Activated T-cell treated with anti-CD3 and anti-CD28 coated beads for 4 hours (primary cell): Measurements from ENCODE around the gene GOLGA3.

Source experiments
- DNase-seq: peaks from one replicate; pipeline ENCODE4 v3.0.0-alpha.2; 2020

Gene GOLGA3

GRCh38 chr12:132747896-132748295 is 80.8 kb downstream of the GOLGA3 start:
- no peak for DNase-seq

- no peak for DNase-seq
Observed at GRCh38 chr12:132747395-132747794, 81.3 kb downstream of the GOLGA3 start.

- DNase-seq: no peak
Observed at GRCh38 chr12:132746613-132747012, 82.1 kb downstream of the GOLGA3 start.

- DNase-seq: no peak
Observed at GRCh38 chr12:132743831-132744230, 84.8 kb downstream of the GOLGA3 start.

- no peak for DNase-seq
Observed at GRCh38 chr12:132741620-132742019, 87.0 kb downstream of the GOLGA3 start.

GRCh38 chr12:132740652-132741051 is 88.0 kb downstream of the GOLGA3 start:
- no peak for DNase-seq

GRCh38 chr12:132740313-132740646 is 88.4 kb downstream of the GOLGA3 start:
- no peak for DNase-seq

GRCh38 chr12:132739600-132740312 is 88.9 kb downstream of the GOLGA3 start:
- no peak for DNase-seq

- DNase-seq: no peak
Observed at GRCh38 chr12:132736913-132737312, 91.8 kb downstream of the GOLGA3 start.

GRCh38 chr12:132736378-132736777 is 92.3 kb downstream of the GOLGA3 start:
- no peak for DNase-seq

GRCh38 chr12:132735496-132735895 is 93.2 kb downstream of the GOLGA3 start:
- DNase-seq: no peak

- DNase-seq: no peak
Observed at GRCh38 chr12:132734206-132734605, 94.5 kb downstream of the GOLGA3 start.

- no peak for DNase-seq
Observed at GRCh38 chr12:132731574-132731973, 97.1 kb downstream of the GOLGA3 start.

GRCh38 chr12:132730353-132730752 is 98.3 kb downstream of the GOLGA3 start:
- no peak for DNase-seq

- no peak for DNase-seq
Observed at GRCh38 chr12:132729541-132730320, 98.9 kb downstream of the GOLGA3 start.

- no peak for DNase-seq
Observed at GRCh38 chr12:132728502-132728901, 100.2 kb downstream of the GOLGA3 start.

- DNase-seq: no peak
Observed at GRCh38 chr12:132727091-132727794, 101.4 kb downstream of the GOLGA3 start.

GRCh38 chr12:132726386-132726785 is 102.3 kb downstream of the GOLGA3 start:
- no peak for DNase-seq

- DNase-seq: no peak
Observed at GRCh38 chr12:132724506-132725241, 104.0 kb downstream of the GOLGA3 start.

GRCh38 chr12:132723764-132724140 is 104.9 kb downstream of the GOLGA3 start:
- DNase-seq: no peak

- DNase-seq: no peak
Observed at GRCh38 chr12:132723015-132723763, 105.5 kb downstream of the GOLGA3 start.

- no peak for DNase-seq
Observed at GRCh38 chr12:132720606-132721345, 107.9 kb downstream of the GOLGA3 start.
